ENCODE measurements around the gene ICA1L. TPM values are rescaled to one million over a fixed set of nuclear protein-coding genes. Genes with fewer than 3 reads are reported as not detected.

The ICA1L gene
- total and polyA plus RNA-seq, 2 of the 8 experiments (the other 6 are each of a cell fraction or from before 2014, with no cell fraction given), result 1.1 to 3.4 TPM

GRCh38 chr2:202815548-202816360 is 55.8 kb downstream of the ICA1L start:
- Histone ChIP-seq H2BK15ac (ENCODE audit: low read length) (no peak overlapping the region), H3K4me3 (ENCODE audit: extremely low read depth in 1 of 4, insufficient read depth in 2 of 4, low read depth in 3 of 4, low read length in 4 of 4) (no peak overlapping the region), H2BK120ac (replicated peaks; ENCODE audit: low read depth, low read length) (no peak overlapping the region), H3K79me1 (ENCODE audit: low read depth, low read length) (no peaks in the 10 kb centered on the region), H3K27ac (ENCODE audit: low read depth, low read length) (no peak overlapping the region), H3K36me3 (ENCODE audit: control insufficient read depth in 2 of 4, insufficient read depth in 4 of 4, low read length in 3 of 4) (no peaks in the 10 kb centered on the region; a peak in 1 of 8 replicates), H2AK5ac (ENCODE audit: low read depth, low read length) (no peak overlapping the region), H3K56ac (replicated peaks; ENCODE audit: insufficient read length, low read depth, low read length) (no peak overlapping the region), H2BK20ac (ENCODE audit: low read length) (no peak overlapping the region), H4K5ac (ENCODE audit: insufficient read length, low read depth, low read length) (no peak overlapping the region), H3K23me2 (ENCODE audit: low read depth, low read length) (no peaks in the 10 kb centered on the region), H4K91ac (replicated peaks; ENCODE audit: insufficient read length, low read length) (no peak overlapping the region), H3K9me3 (ENCODE audit: insufficient read depth in 2 of 2, low read depth in 1 of 2, low read length in 1 of 2) (no peaks in the 10 kb centered on the region), H3K4me1 (replicated peaks in 1 of 4; ENCODE audit: control insufficient read depth in 3 of 4, insufficient read depth in 4 of 4, low read length in 3 of 4) (no peaks in the 10 kb centered on the region), H3K4me2 (ENCODE audit: insufficient read depth in 1 of 2, low read depth in 2 of 2, low read length in 2 of 2) (no peak overlapping the region), H4K8ac (ENCODE audit: extremely low read depth, insufficient read depth, low read length) (no peak overlapping the region), H2AFZ (ENCODE audit: low read length) (no peak overlapping the region), H3K18ac (ENCODE audit: extremely low read depth, low read length) (no peak overlapping the region), H3K27me3 (replicated peaks in 1 of 4; ENCODE audit: control insufficient read depth in 3 of 4, extremely low read depth in 1 of 4, insufficient read depth in 3 of 4, low read length in 3 of 4) (no peaks in the 10 kb centered on the region), H3K14ac (ENCODE audit: insufficient read length) (no peak overlapping the region), H3K79me2 (ENCODE audit: control insufficient read depth in 1 of 2, insufficient read depth in 2 of 2, low read length in 2 of 2) (no peaks in the 10 kb centered on the region), H2BK12ac (ENCODE audit: low read depth, low read length) (no peak overlapping the region), H3K23ac (ENCODE audit: insufficient read length) (no peak overlapping the region), H4K20me1 (replicated peaks in 1 of 2; ENCODE audit: control insufficient read depth in 1 of 2, insufficient read depth in 2 of 2, low read length in 2 of 2) (peaks cover 0 to 2% of the 10 kb centered on the region in 2 experiments), H3K4ac (replicated peaks; ENCODE audit: insufficient read length, low read depth, low read length) (no peak overlapping the region), H2BK5ac (ENCODE audit: low read depth, low read length) (no peak overlapping the region), H3K9ac (replicated peaks in 1 of 4; ENCODE audit: extremely low read depth in 1 of 4, low read depth in 3 of 4, low read length in 3 of 4) (no peak overlapping the region)
- POLR2A ChIA-PET (ENCODE audit: partially characterized antibody), result no interaction called here
- FAIRE-seq (peak; percentile 32), DNase-seq (ENCODE audit: low read depth in 1 of 2, low spot score in 2 of 2) (no peak)
- TF ChIP-seq CBX5 (IDR thresholded peaks at IDR 0.05; ENCODE audit: low read depth, low read length), result no peak
- no peak for TF ChIP-seq GABPA (IDR thresholded peaks at IDR 0.05; ENCODE audit: borderline replicate concordance, insufficient read depth, low read length)
- TF ChIP-seq E2F6 (IDR thresholded peaks at IDR 0.05), result no peak
- TF ChIP-seq CTBP2 (IDR thresholded peaks at IDR 0.05; ENCODE audit: borderline replicate concordance, insufficient read depth, insufficient read length, low read length), result no peak
- TF ChIP-seq JUN (IDR thresholded peaks at IDR 0.05; ENCODE audit: low read depth, low read length), result no peak
- no peak for TF ChIP-seq CHD1 (IDR thresholded peaks at IDR 0.05; ENCODE audit: low read depth, low read length)
- TF ChIP-seq ZNF274 (IDR thresholded peaks at IDR 0.05; ENCODE audit: borderline replicate concordance, extremely low read depth, low read length), result no peak
- no peak for TF ChIP-seq ATF2 (IDR thresholded peaks at IDR 0.05; ENCODE audit: low read length)
- no peak for TF ChIP-seq EGR1 (IDR thresholded peaks at IDR 0.05; ENCODE audit: borderline replicate concordance, low read depth, low read length)
- no peak for TF ChIP-seq HDAC6 (IDR thresholded peaks at IDR 0.05; ENCODE audit: low read depth, low read length)
- WGBS, 2 experiments (ENCODE audit: extremely low coverage in 1 of 2, insufficient coverage in 1 of 2, insufficient read length in 1 of 2, insufficient replicate concordance in 2 of 2, low coverage in 1 of 2, low lambda C conversion rate in 2 of 2, missing lambda C conversion rate in 1 of 2), result 91% methylated on average over 4 of the region's 4 CpGs; no CpG with 5 or more reads in 1 of the 2 experiments
- CTCF ChIA-PET (ENCODE audit: partially characterized antibody), result no interaction called here
